HepG2 (cell line): ENCODE data around the gene CARD9. TPM values are rescaled to one million over a fixed set of nuclear protein-coding genes. Genes with fewer than 3 reads are reported as not detected.

Experiments used
- CHCHD3 ChIP-seq: sonication (generic); formaldehyde crosslinking; IDR thresholded peaks from 2 replicates; pipeline ENCODE4 v1.8.0; 2022; ENCODE audit warnings: mild to moderate bottlenecking, missing genetic modification reagents, moderate library complexity
- CREB1 ChIP-seq, 2 experiments: fragments of 450-650 bp in 1 of 2; IDR thresholded peaks; 2 replicates each; pipeline ENCODE4 v1.6.1; 2016 to 2017; ENCODE audit warnings: control low read depth in 1 of 2, mild to moderate bottlenecking in 1 of 2, missing compliant biosample characterization in 1 of 2, missing genetic modification characterization in 1 of 2
- KAT2B ChIP-seq: fragments of 150-350 bp; IDR thresholded peaks from 2 replicates; pipeline ENCODE4 v1.6.1; 2014; ENCODE audit warnings: low read depth, low read length, borderline replicate concordance
- MED1 ChIP-seq: sonication (generic); formaldehyde crosslinking; IDR thresholded peaks from 2 replicates; pipeline ENCODE4 v1.4.0; 2020; ENCODE audit warnings: missing genetic modification reagents
- NCOA2 ChIP-seq: sonication (generic); formaldehyde crosslinking; IDR thresholded peaks from 2 replicates; pipeline ENCODE4 v1.8.0; 2022; ENCODE audit warnings: inconsistent platforms
- NFYC ChIP-seq: IDR thresholded peaks from 2 replicates; pipeline ENCODE4 v1.6.1; 2016; ENCODE audit warnings: missing genetic modification reagents, missing compliant biosample characterization
- PHB2 ChIP-seq: fragments of 450-650 bp; IDR thresholded peaks from 2 replicates; pipeline ENCODE4 v1.6.1; 2018; ENCODE audit not compliant: partially characterized antibody
- POLR2A ChIP-seq, 2 experiments: IDR thresholded peaks; 2 replicates each; pipeline ENCODE4 v1.6.1; 2011; ENCODE audit warnings: low read depth in 2 of 2, low read length in 2 of 2, mild to moderate bottlenecking in 1 of 2, moderate library complexity in 1 of 2; ENCODE audit not compliant: insufficient read depth in 1 of 2
- SETDB1 ChIP-seq: sonication (generic); formaldehyde crosslinking; IDR thresholded peaks from 2 replicates; pipeline ENCODE4 v1.5.1; 2020; ENCODE audit warnings: missing genetic modification reagents, mild to moderate bottlenecking, borderline replicate concordance
- TOPORS ChIP-seq: sonication (generic); formaldehyde crosslinking; IDR thresholded peaks from 2 replicates; pipeline ENCODE4 v1.8.0; 2023; ENCODE audit warnings: mild to moderate bottlenecking, missing genetic modification reagents
- ZBTB21 ChIP-seq: sonication (generic); formaldehyde crosslinking; IDR thresholded peaks from 2 replicates; pipeline ENCODE4 v1.4.0; 2020; ENCODE audit warnings: missing genetic modification reagents
- ZNF3 ChIP-seq: IDR thresholded peaks from 2 replicates; pipeline ENCODE4 v1.7.0; 2017; ENCODE audit warnings: inconsistent platforms
- ZNF331 ChIP-seq: sonication (generic); formaldehyde crosslinking; IDR thresholded peaks from 2 replicates; pipeline ENCODE4 v1.4.0; 2020; ENCODE audit warnings: missing genetic modification reagents
- ZNF496 ChIP-seq: sonication (generic); formaldehyde crosslinking; IDR thresholded peaks from 2 replicates; pipeline ENCODE4 v1.8.1; 2023; ENCODE audit warnings: mild to moderate bottlenecking, moderate library complexity, missing genetic modification reagents; ENCODE audit not compliant: insufficient replicate concordance
- ZNF501 ChIP-seq: sonication (generic); formaldehyde crosslinking; IDR thresholded peaks from 2 replicates; pipeline ENCODE4 v1.5.1; 2020; ENCODE audit warnings: mild to moderate bottlenecking, moderate library complexity, missing genetic modification reagents
- ZNF562 ChIP-seq: sonication (generic); formaldehyde crosslinking; IDR thresholded peaks from 2 replicates; pipeline ENCODE4 v1.8.0; 2022; ENCODE audit warnings: missing genetic modification reagents, borderline replicate concordance
- polyA plus RNA-seq, 8 experiments: library from polyadenylated mRNA; depleted of rRNA in 3 of 8; stranded (reverse) in 7 of 8; unstranded in 1 of 8; fragments of >200 nt; fragmentation: Illumina TruSeq in 4 of 8; extraction: Trizol in 4 of 8; gene quantifications; 2 replicates each; pipeline versions ENCODE4 v1.2.1 to v1.2.3, GENCODE V29; 2011 to 2016; ENCODE audit warnings: low read depth in 4 of 8, missing spikeins in 1 of 8, mixed read lengths in 1 of 8; ENCODE audit not compliant: insufficient read depth in 1 of 8
- total RNA-seq, 5 experiments: library from RNA; depleted of rRNA; stranded (reverse); fragments of >200 nt; fragmentation: Illumina TruSeq; extraction: Trizol; gene quantifications; 2 replicates each; pipeline ENCODE4 v1.2.3, GENCODE V29; 2016; ENCODE audit warnings: low read depth in 1 of 5
- TF ChIP-seq, protein P1 (sequence below): sonication (generic); formaldehyde crosslinking; IDR thresholded peaks from 2 replicates; pipeline ENCODE4 v1.4.0; 2020; ENCODE audit warnings: missing genetic modification reagents
- TF ChIP-seq, protein P2 (sequence below): sonication (generic); formaldehyde crosslinking; IDR thresholded peaks from 2 replicates; pipeline ENCODE4 v1.8.0; 2022; ENCODE audit warnings: mild to moderate bottlenecking, missing genetic modification reagents; ENCODE audit not compliant: insufficient replicate concordance
- TF ChIP-seq, protein P3 (sequence below): sonication (generic); formaldehyde crosslinking; IDR thresholded peaks from 2 replicates; pipeline ENCODE4 v1.9.0; 2021; ENCODE audit warnings: missing genetic modification reagents, borderline replicate concordance
- TF ChIP-seq, protein P4 (sequence below): sonication (generic); formaldehyde crosslinking; IDR thresholded peaks from 2 replicates; pipeline ENCODE4 v1.5.0; 2020; ENCODE audit warnings: mild to moderate bottlenecking, low read depth, missing genetic modification reagents, borderline replicate concordance
- TF ChIP-seq, protein P5 (sequence below): sonication (generic); formaldehyde crosslinking; IDR thresholded peaks from 2 replicates; pipeline ENCODE4 v1.8.1; 2022; ENCODE audit warnings: low read depth, mild to moderate bottlenecking, missing genetic modification reagents

CARD9 gene
- total and polyA plus RNA-seq, 2 of the 13 experiments (the other 11 are each of a cell fraction or from before 2014, with no cell fraction given): 3.3 to 7.4 TPM

DNA sequence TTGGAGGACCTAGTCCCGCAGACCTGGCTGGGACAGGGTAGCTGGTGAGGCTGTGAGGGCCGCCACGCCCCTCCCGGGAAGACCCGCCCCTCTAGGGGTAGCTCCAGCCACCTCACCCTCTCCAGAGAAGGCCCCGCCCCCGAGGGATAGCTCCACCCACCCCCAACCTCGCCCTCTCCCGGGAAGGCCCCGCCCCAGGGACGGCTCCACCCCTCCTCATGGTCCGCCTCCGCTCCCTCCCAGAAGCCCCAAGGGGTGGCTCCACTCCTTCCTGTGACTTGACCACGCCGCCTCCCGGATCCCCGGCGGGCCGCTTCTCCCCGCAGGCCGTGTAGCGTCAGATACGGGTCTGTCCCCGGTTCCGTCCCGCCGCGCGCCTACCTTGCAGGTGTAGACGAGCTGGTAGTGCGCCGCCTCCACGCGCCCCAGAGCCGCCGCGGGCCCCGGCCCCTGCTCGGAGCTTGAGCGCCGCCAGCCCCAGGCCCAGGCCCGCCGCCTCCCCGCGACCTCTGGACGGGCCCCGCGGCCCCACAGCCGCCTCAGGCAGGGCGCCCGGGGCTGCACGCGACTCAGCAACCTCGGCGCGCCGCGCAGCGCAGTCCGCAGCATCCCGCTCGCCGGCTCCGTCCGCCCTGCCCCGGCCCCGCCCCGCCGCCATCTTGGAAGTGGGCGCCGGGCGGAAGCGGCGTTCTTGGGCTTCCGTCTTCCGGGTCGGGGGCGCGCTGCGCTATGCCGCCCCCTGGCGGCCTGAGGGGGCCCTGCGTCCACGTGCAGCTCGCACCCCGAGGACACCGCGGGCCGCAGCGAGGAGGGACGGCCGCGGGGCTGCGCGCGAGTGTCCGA is 10.1 kb downstream of the CARD9 start, which contains the start of gene DNLZ (continued):
- TF ChIP-seq PHB2 (no peak), ZNF501 (CRISPR knock-in tag) (peak; percentile 93), POLR2A (IDR thresholded peaks at IDR 0.05; ENCODE audit: insufficient read depth in 1 of 2, low read depth in 2 of 2, low read length in 2 of 2) (peak in 1 of 2 experiments; percentile 72; a peak in 2 of 4 replicates), SETDB1 (CRISPR knock-in tag) (no peak), TOPORS (CRISPR knock-in tag) (peak; percentile 94), ZNF331 (peak; percentile 62), KAT2B (no peak), CHCHD3 (CRISPR knock-in tag) (no peak), ZNF496 (CRISPR knock-in tag) (no peak), ZNF3 (CRISPR knock-in tag) (no peak), NFYC (no peak), NCOA2 (CRISPR knock-in tag) (no peak), MED1 (CRISPR knock-in tag) (peak; percentile 73), CREB1 (IDR thresholded peaks at IDR 0.05) (no peak), CREB1 (CRISPR knock-in tag; IDR thresholded peaks at IDR 0.05) (no peak), ZNF562 (CRISPR knock-in tag) (peak; percentile 77; the same call in 1 of the 2 replicates), ZBTB21 (CRISPR knock-in tag) (no peak)
- TF ChIP-seq, protein P1, sequence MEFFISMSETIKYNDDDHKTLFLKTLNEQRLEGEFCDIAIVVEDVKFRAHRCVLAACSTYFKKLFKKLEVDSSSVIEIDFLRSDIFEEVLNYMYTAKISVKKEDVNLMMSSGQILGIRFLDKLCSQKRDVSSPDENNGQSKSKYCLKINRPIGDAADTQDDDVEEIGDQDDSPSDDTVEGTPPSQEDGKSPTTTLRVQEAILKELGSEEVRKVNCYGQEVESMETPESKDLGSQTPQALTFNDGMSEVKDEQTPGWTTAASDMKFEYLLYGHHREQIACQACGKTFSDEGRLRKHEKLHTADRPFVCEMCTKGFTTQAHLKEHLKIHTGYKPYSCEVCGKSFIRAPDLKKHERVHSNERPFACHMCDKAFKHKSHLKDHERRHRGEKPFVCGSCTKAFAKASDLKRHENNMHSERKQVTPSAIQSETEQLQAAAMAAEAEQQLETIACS (CRISPR knock-in tag): peak; percentile 94
- TF ChIP-seq, protein P2, sequence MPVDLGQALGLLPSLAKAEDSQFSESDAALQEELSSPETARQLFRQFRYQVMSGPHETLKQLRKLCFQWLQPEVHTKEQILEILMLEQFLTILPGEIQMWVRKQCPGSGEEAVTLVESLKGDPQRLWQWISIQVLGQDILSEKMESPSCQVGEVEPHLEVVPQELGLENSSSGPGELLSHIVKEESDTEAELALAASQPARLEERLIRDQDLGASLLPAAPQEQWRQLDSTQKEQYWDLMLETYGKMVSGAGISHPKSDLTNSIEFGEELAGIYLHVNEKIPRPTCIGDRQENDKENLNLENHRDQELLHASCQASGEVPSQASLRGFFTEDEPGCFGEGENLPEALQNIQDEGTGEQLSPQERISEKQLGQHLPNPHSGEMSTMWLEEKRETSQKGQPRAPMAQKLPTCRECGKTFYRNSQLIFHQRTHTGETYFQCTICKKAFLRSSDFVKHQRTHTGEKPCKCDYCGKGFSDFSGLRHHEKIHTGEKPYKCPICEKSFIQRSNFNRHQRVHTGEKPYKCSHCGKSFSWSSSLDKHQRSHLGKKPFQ (CRISPR knock-in tag): peak; percentile 68
- TF ChIP-seq, protein P3, sequence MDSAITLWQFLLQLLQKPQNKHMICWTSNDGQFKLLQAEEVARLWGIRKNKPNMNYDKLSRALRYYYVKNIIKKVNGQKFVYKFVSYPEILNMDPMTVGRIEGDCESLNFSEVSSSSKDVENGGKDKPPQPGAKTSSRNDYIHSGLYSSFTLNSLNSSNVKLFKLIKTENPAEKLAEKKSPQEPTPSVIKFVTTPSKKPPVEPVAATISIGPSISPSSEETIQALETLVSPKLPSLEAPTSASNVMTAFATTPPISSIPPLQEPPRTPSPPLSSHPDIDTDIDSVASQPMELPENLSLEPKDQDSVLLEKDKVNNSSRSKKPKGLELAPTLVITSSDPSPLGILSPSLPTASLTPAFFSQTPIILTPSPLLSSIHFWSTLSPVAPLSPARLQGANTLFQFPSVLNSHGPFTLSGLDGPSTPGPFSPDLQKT: peak; percentile 77; the same call in 1 of the 2 replicates
- TF ChIP-seq, protein P4, sequence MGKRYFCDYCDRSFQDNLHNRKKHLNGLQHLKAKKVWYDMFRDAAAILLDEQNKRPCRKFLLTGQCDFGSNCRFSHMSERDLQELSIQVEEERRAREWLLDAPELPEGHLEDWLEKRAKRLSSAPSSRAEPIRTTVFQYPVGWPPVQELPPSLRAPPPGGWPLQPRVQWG (CRISPR knock-in tag): no peak; the same call in 1 of the 2 replicates
- TF ChIP-seq, protein P5, sequence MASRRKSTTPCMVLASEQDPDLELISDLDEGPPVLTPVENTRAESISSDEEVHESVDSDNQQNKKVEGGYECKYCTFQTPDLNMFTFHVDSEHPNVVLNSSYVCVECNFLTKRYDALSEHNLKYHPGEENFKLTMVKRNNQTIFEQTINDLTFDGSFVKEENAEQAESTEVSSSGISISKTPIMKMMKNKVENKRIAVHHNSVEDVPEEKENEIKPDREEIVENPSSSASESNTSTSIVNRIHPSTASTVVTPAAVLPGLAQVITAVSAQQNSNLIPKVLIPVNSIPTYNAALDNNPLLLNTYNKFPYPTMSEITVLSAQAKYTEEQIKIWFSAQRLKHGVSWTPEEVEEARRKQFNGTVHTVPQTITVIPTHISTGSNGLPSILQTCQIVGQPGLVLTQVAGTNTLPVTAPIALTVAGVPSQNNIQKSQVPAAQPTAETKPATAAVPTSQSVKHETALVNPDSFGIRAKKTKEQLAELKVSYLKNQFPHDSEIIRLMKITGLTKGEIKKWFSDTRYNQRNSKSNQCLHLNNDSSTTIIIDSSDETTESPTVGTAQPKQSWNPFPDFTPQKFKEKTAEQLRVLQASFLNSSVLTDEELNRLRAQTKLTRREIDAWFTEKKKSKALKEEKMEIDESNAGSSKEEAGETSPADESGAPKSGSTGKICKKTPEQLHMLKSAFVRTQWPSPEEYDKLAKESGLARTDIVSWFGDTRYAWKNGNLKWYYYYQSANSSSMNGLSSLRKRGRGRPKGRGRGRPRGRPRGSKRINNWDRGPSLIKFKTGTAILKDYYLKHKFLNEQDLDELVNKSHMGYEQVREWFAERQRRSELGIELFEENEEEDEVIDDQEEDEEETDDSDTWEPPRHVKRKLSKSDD: peak; percentile 84
